SK-N-MC (cell line): ENCODE results near the gene ANO2.

Source experiments
- EZH2 ChIP-seq: fragments of 200-600 bp; sonication (generic); IDR thresholded peaks from one replicate; pipeline ENCODE4 v1.6.1; 2017; ENCODE audit warnings: antibody characterized with exemption
- FOXP2 ChIP-seq: optimal IDR thresholded peaks from 2 replicates; pipeline ENCODE3; 2011; ENCODE audit warnings: mild to moderate bottlenecking, moderate library complexity; ENCODE audit not compliant: insufficient read depth; ENCODE audit errors: extremely low read length, control extremely low read depth
- POLR2AphosphoS5 ChIP-seq: IDR thresholded peaks from 2 replicates; pipeline ENCODE4 v1.6.1; 2012; ENCODE audit warnings: mild to moderate bottlenecking, low read depth, low read length, borderline replicate concordance

DNA sequence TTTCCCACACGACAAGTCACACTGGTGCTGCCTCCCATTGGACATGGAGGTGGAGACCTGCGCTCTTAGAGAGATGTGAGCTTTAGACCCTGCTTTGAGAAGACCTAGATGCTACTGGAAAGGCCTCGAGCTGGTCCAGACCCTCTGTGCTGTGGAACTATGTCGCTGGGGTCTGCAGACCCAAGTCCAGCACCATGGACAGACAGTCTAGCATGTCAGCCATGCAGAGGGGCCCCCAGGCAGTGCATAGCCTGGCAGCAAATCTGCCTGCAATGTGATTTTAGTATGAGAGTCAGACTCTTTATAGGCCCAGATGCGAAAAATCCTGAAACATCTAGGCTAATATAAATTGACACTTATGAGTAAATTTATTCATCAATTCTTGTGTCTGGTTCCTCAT, 371.7 kb downstream of the ANO2 start:
- TF ChIP-seq EZH2 = no peak
- no peak for TF ChIP-seq POLR2AphosphoS5
- TF ChIP-seq FOXP2 = no peak
